GM08714 (cell line): ENCODE measurements around the gene FMN1.

Experiments
- H3K4me3 ChIP-seq: fragments of 200-500 bp; sonication (Bioruptor generic); 2 replicates; pipeline ENCODE4 v1.5.1; 2014; ENCODE audit warnings: mild to moderate bottlenecking, low read length, inconsistent platforms
- ZNF274 ChIP-seq: IDR thresholded peaks from 2 replicates; pipeline ENCODE4 v1.6.1; 2012; ENCODE audit warnings: mild to moderate bottlenecking, low read depth, low read length

Gene FMN1

DNA sequence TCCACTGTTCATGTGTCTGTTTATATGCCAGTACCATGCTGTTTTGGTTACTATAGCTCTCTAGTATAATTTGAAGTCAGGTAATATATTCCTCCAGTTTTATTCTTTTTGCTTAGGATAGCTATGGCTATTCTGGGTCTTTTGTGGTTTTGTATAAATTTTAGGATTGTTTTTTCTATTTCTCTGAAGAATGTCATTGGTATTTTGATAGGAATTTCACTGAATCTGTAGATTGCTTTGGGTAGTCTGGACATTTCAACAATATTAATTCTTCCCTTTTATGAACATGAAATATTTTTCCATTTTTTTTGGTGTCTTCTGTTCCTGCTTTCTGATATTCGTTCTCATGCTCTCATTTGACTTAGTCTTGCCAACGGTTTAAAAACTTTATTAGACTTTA lies 437.1 kb downstream of the FMN1 start:
- TF ChIP-seq ZNF274 = no peak
- no peak overlapping the region for H3K4me3 ChIP-seq

- TF ChIP-seq ZNF274 = no peak
- H3K4me3 ChIP-seq = no peak overlapping the region
Measured at GRCh38 chr15:32750979-32751378, 443.5 kb downstream of the FMN1 start.

GRCh38 chr15:32747921-32748342 lies 446.6 kb downstream of the FMN1 start:
- TF ChIP-seq ZNF274 = no peak
- H3K4me3 ChIP-seq = no peak overlapping the region

DNA sequence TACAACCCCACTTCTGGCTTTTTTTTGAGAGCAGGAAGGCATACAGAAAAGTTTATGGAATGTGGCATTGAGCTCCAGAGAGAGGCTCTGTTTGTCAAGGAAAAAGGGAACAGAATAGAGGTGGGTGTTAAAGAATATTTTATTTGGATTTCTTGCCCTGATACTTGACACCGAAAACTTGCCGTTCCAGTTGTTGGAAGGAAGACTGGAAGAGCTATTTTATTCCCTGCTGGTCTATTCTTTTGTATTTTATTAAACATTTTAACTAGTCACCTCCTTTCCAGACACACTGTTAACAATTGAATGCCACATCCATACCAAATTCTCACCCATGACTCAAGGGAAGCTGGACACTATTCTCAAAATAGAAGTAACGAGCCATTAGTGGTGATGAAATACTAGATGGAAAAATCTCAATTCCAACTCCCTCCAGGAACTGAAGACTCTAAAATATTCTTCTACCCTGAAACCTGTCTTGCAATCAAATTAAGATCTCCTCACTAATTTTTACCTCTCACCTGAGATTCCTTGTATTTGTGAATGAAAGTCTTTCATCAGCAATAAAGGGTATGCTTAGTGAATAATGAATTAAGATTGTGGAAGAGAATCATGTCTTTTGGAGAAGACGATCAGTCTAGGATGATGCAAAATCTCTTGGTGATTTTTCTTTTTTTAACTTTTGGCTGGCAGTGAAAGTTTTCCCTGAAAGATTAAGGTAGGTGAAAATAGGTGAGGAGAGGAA lies 448.2 kb downstream of the FMN1 start:
- no peak overlapping the region for H3K4me3 ChIP-seq
- TF ChIP-seq ZNF274 = no peak

GRCh38 chr15:32743411-32744140 lies 450.9 kb downstream of the FMN1 start:
- no peak overlapping the region for H3K4me3 ChIP-seq
- no peak for TF ChIP-seq ZNF274

DNA sequence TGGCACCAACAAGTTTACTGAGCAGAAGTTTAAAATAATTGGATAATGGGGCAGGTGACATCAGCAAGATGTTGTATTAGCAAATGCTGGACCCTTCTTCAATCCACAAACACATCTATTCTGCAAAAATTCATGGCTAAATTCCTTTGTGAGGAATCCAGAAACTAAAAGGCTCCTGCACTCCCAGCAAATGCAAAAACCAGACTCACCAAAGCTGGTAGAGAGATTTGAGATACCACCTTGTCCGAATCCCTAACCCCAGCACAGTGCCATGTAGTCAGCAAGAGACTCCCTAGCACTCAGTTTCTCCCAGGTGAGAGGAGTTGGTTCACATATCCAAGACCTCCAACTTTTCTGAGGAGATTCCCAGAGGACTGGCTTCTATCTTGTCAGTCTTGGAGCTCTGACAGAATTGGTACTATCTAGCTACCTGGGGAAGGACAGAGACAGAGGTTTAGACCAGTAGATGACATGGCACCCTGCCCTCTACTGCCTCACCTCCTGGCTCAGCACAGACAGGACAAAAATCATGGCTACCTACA lies 454.9 kb downstream of the FMN1 start:
- no peak for TF ChIP-seq ZNF274

DNA sequence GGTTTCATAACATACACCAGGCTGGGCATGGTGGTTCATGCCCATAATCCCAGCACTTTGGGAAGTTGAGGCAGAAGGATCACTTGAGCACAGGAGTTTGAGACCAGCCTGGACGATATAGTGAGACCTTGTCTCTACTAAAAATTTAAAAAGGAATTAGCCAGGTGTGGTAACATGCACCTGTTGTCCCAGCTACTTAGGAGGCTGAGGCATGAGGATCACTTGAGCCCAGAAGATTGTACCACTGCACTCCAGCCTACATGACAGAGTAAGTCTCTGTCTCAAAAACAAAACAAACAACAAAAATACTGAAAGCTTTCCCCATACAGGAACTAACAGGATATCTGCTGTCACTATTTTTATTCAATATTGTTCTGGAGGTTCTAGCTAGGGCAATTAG lies 455.8 kb downstream of the FMN1 start:
- no peak for TF ChIP-seq ZNF274
- H3K4me3 ChIP-seq = no peak overlapping the region

More for the DNA sequence above, 454.9 kb downstream of the FMN1 start:
- H3K4me3 ChIP-seq = no peak overlapping the region

DNA sequence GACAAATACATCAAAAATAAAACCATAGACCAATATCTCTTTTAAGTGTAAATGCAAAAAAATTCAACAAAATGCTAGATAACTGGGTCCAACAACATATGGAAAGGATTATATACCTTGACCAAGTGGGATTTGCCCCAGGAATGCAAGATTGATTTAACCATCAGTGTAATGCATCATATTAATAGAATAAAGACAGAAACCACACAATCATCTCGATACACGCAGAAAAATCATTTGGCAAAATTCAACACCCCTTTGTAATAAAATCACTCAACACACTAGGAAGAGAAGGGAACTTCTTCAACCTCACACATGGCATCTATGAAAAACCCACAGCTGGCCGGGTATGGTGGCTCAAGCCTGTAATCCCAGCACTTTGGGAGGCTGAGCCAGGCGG lies 457.2 kb downstream of the FMN1 start:
- no peak overlapping the region for H3K4me3 ChIP-seq
- TF ChIP-seq ZNF274 = no peak

GRCh38 chr15:32736701-32737061 lies 457.8 kb downstream of the FMN1 start:
- no peak for TF ChIP-seq ZNF274
- no peak overlapping the region for H3K4me3 ChIP-seq

DNA sequence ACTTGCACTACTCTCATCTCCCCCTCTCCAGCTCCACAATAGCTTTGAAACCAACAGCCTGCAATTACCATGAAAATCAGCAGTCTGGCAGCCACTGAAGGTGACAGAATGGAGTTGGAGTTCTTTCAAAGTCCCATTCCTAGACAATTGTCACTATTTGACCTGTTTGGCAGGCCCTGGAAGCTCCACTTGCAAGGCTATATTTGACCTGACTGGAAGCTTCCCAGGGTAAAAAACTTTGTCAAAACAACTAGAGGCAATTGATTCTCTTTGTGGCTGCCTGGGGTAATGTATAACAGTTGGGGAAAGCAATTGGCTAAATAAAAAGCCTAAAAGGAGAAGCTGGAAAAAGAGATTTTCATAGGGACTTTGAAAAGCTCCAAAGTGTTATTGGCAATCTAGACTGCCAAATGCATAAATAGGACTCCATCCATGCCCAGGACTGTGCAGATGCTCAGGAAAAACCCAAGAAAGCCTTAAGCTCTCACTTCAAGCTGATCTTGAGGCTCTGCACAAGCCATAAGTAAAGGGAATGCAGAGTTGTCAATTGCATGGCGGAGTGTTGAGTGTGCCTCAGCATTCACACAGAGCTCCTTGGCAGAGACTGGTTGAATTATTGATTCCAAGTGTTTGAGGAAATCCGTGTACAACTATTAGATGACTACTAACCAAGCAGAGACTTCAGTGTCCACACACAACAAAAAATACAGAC lies 458.4 kb downstream of the FMN1 start:
- no peak for TF ChIP-seq ZNF274
- no peak overlapping the region for H3K4me3 ChIP-seq

- no peak for TF ChIP-seq ZNF274
- no peak overlapping the region for H3K4me3 ChIP-seq
Measured at GRCh38 chr15:32733281-32733680, 461.2 kb downstream of the FMN1 start.

GRCh38 chr15:32732574-32733157 lies 461.8 kb downstream of the FMN1 start:
- no peak overlapping the region for H3K4me3 ChIP-seq
- no peak for TF ChIP-seq ZNF274

- H3K4me3 ChIP-seq = no peak overlapping the region
- TF ChIP-seq ZNF274 = no peak
Measured at GRCh38 chr15:32730677-32731654, 463.5 kb downstream of the FMN1 start.
